ENCODE results near the gene CSN1S1.

Gene CSN1S1

GRCh38 chr4:69936566-69936965, 5.7 kb downstream of the CSN1S1 start:
- H3K4me3 ChIP-seq (ENCODE audit: low read depth, low read length): no peak overlapping the region
- no peak for TF ChIP-seq CTCF (IDR thresholded peaks at IDR 0.05; ENCODE audit: low read depth, low read length)
- in situ Hi-C loops (cut with HindIII; ENCODE audit: low sequenced_read_pairs): no loop called here
- DNase-seq (ENCODE audit: low read depth, low spot score): no peak

DNA sequence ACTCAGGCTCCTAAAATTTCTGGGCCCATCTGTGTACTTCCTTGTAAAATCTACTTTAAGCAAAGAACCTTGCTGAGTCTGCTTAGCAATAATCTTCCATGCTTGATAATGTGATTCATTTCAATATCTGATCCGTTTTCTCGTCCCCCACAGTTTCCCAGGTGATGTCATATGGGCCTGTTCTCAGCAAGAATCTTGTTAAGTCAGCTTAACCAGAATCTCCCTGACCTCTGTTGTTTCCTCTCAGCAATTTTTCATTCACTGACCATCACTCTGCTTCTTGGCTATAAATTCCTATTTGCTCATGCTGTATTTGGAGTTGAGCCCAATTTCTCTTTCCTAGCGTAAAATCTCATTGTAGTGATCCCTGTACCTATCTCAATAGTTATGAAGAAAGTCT, 20.7 kb downstream of the CSN1S1 start:
- in situ Hi-C loops (cut with HindIII; ENCODE audit: low sequenced_read_pairs): no loop called here
- no peak for TF ChIP-seq CTCF (IDR thresholded peaks at IDR 0.05; ENCODE audit: low read depth, low read length)
- DNase-seq (ENCODE audit: low read depth, low spot score): peak; percentile 4
- H3K4me3 ChIP-seq (ENCODE audit: low read depth, low read length): no peak overlapping the region

GRCh38 chr4:69957209-69957608, 26.3 kb downstream of the CSN1S1 start:
- TF ChIP-seq CTCF (IDR thresholded peaks at IDR 0.05; ENCODE audit: low read depth, low read length): no peak
- H3K4me3 ChIP-seq (ENCODE audit: low read depth, low read length): no peak overlapping the region
- DNase-seq (ENCODE audit: low read depth, low spot score): no peak
- in situ Hi-C loops (cut with HindIII; ENCODE audit: low sequenced_read_pairs): no loop called here

DNA sequence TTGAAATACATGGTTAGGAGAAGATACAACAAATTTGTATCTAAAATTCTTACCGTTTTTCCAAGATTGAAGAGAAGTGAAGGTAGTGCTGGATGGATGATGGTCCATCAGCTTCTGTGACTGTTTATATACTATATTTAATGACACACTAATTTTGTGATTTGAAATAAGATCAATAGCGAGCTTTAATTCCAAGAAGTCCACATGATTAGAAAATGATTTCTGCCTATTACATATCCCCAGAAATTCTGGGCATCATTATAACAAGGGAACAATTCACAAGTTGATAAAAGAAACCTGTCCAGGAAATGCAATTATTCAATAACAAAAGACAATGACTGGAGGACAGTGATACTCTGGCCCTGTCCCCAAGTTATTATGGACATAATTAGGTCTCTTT, 34.8 kb downstream of the CSN1S1 start, which contains the start of gene CSN2:
TSS of gene CSN2 (minus strand) at position 101 of the 400 bp plus-strand sequence. CDS start 4,733 bp downstream, outside the sequence.
- TF ChIP-seq CTCF (IDR thresholded peaks at IDR 0.05; ENCODE audit: low read depth, low read length): no peak
- in situ Hi-C loops (cut with HindIII; ENCODE audit: low sequenced_read_pairs): no loop called here
- H3K4me3 ChIP-seq (ENCODE audit: low read depth, low read length): no peak within 1 kb of the TSS
- no peak for DNase-seq (ENCODE audit: low read depth, low spot score)

DNA sequence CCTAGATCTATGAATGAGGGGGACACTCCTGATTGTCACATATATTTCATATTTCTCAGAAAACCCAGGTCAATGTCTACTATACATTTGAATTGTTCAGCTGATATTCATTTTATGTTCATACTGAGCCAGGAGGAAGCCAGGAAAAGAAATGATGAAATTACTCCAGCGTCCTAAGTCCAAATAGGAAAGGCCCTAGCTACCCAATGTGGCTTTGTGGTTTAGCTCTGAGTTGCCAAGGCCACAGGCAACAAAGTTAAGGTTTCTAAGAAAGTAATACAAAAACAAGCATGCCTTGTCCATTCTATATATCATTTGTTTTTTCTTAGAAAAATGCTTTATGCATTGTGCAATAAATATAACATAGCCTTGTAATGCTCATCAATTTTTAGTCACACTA, 39.2 kb downstream of the CSN1S1 start:
- DNase-seq (ENCODE audit: low read depth, low spot score): peak; percentile 16
- H3K4me3 ChIP-seq (ENCODE audit: low read depth, low read length): no peak overlapping the region

DNA sequence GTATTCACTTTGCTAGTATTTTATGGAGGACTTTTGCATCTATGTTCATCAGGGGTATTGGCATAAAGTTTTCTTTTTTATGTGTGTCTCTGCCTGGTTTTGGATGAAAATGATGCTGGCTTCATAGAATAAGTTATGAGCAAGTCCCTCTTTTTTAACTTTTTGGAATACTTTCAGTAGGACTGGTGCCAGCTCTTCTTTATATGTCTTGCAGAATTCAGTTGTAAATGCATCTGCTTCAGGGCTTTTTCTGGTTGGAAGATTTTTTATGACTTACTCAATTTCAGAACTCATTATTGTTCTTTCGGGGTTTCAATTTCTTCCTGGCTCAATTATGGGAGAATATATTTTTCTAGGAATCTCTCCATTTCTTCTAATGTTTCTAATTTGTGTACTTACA, 43.8 kb downstream of the CSN1S1 start:
- TF ChIP-seq CTCF (IDR thresholded peaks at IDR 0.05; ENCODE audit: low read depth, low read length): no peak
- no peak overlapping the region for H3K4me3 ChIP-seq (ENCODE audit: low read depth, low read length)
- in situ Hi-C loops (cut with HindIII; ENCODE audit: low sequenced_read_pairs): no loop called here
- DNase-seq (ENCODE audit: low read depth, low spot score): no peak

More for the DNA sequence above, 39.2 kb downstream of the CSN1S1 start:
- in situ Hi-C loops (cut with HindIII; ENCODE audit: low sequenced_read_pairs): no loop called here
- TF ChIP-seq CTCF (IDR thresholded peaks at IDR 0.05; ENCODE audit: low read depth, low read length): no peak

DNA sequence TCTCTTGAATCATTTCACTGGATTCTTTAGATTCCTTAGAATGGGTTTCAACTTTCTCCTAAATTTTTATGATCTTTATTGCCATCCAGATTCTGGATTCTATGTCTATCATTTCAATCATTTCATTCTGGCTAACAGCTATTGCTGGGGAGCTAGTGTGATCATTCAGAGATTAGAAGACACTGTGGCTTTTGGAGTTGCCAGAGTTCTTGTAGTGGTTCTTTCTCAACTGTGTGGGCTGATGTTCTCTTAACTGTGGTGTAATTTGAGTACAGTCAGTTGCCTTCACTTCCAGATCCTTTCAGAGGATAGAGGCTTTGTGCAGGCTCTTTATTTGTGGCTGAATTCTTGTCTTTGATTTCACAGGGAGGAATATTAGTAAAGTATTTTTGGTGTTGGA, 46.7 kb downstream of the CSN1S1 start:
- no peak overlapping the region for H3K4me3 ChIP-seq (ENCODE audit: low read depth, low read length)
- DNase-seq (ENCODE audit: low read depth, low spot score): peak; percentile 10
- TF ChIP-seq CTCF (IDR thresholded peaks at IDR 0.05; ENCODE audit: low read depth, low read length): no peak
- in situ Hi-C loops (cut with HindIII; ENCODE audit: low sequenced_read_pairs): no loop called here

All from astrocyte of the spinal cord (primary cell).